Measurements from ENCODE around the gene PPP1CA.
A peak's percentile ranks its signal among the peaks of the same experiment; 100 is the strongest.

PPP1CA gene

GRCh38 chr11:67412495-67413179 is 11.0 kb upstream of the PPP1CA start:
- DNase-seq (ENCODE audit: extremely low spot score), result no peak
- POLR2A ChIA-PET, result no interaction called here
- CTCF ChIA-PET, result interaction anchor here (0.9 to 3.6 kb wide), 4 partner anchors 10 to 93 kb away, joined by 3 to 33 read pairs (median 3); partner anchors contain the start of genes PITPNM1, PPP1CA and TBC1D10C
- no peak for TF ChIP-seq CTCF (IDR thresholded peaks at IDR 0.05; ENCODE audit: control extremely low read depth, extremely low read depth, low read depth, missing control alignments)

- POLR2A ChIA-PET, result no interaction called here
- CTCF ChIA-PET, result interaction anchor here (0.9 to 3.6 kb wide), 6 partner anchors 8 to 94 kb away, joined by 3 to 33 read pairs (median 4); partner anchors contain the start of genes PITPNM1, PPP1CA and TBC1D10C
- DNase-seq (ENCODE audit: extremely low spot score), result no peak
- TF ChIP-seq CTCF (IDR thresholded peaks at IDR 0.05; ENCODE audit: control extremely low read depth, extremely low read depth, low read depth, missing control alignments), result no peak
Observed at GRCh38 chr11:67411785-67412152, 10.1 kb upstream of the PPP1CA start.

GRCh38 chr11:67410984-67411784 is 9.5 kb upstream of the PPP1CA start:
- POLR2A ChIA-PET, result no interaction called here
- CTCF ChIA-PET, result interaction anchor here (1.0 to 1.5 kb wide), 3 partner anchors 9 to 28 kb away, joined by 3 to 8 read pairs (median 4); partner anchors contain the start of gene PPP1CA
- no peak for TF ChIP-seq CTCF (IDR thresholded peaks at IDR 0.05; ENCODE audit: control extremely low read depth, extremely low read depth, low read depth, missing control alignments)
- no peak for DNase-seq (ENCODE audit: extremely low spot score)

GRCh38 chr11:67410369-67410831 is 8.7 kb upstream of the PPP1CA start:
- TF ChIP-seq CTCF (IDR thresholded peaks at IDR 0.05; ENCODE audit: control extremely low read depth, extremely low read depth, low read depth, missing control alignments), result no peak
- POLR2A ChIA-PET, result no interaction called here
- CTCF ChIA-PET, result interaction anchor here (1.5 kb wide), 1 partner anchor 8 kb away, joined by 8 read pairs; the partner anchor contains the start of gene PPP1CA
- DNase-seq (ENCODE audit: extremely low spot score), result no peak

- ChIA-PET POLR2A (no interaction called here), CTCF (interaction anchor here (3.4 kb wide), 1 partner anchor 10 kb away, joined by 21 read pairs; no protein-coding TSS in a partner anchor)
- DNase-seq (ENCODE audit: extremely low spot score), result no peak
- TF ChIP-seq CTCF (IDR thresholded peaks at IDR 0.05; ENCODE audit: control extremely low read depth, extremely low read depth, low read depth, missing control alignments), result no peak
Observed at GRCh38 chr11:67409781-67410368, 8.2 kb upstream of the PPP1CA start.

- ChIA-PET POLR2A (no interaction called here), CTCF (interaction anchor here (1.4 to 3.4 kb wide), 2 partner anchors 11 to 59 kb away, joined by 3 to 21 read pairs; partner anchors contain the start of gene TMEM134)
- DNase-seq (ENCODE audit: extremely low spot score), result peak; percentile 75
- no peak for TF ChIP-seq CTCF (IDR thresholded peaks at IDR 0.05; ENCODE audit: control extremely low read depth, extremely low read depth, low read depth, missing control alignments)
Observed at GRCh38 chr11:67409261-67409666, 7.6 kb upstream of the PPP1CA start.

All from GM10248 (cell line).